Glomerular visceral epithelial cell (primary cell): ENCODE results near the gene PLEKHA7.
"Not testable (repeated sequence)": the region's sequence is repeated elsewhere in the genome, so short reads cannot be mapped to it uniquely, and the experiment has no call there.

ENCODE experiments used
- DNase-seq: peaks from one replicate; pipeline ENCODE4 v3.0.0-alpha.2; 2016; ENCODE audit errors: extremely low spot score

The PLEKHA7 gene

GRCh38 chr11:16909359-16910035 is 104.7 kb downstream of the PLEKHA7 start:
- DNase-seq, result no peak

GRCh38 chr11:16905375-16905774 is 108.8 kb downstream of the PLEKHA7 start:
- no peak for DNase-seq

- DNase-seq, result not testable (repeated sequence)
Measured at GRCh38 chr11:16904761-16905160, 109.5 kb downstream of the PLEKHA7 start.

GRCh38 chr11:16902781-16903378 is 111.3 kb downstream of the PLEKHA7 start:
- no peak for DNase-seq

GRCh38 chr11:16902182-16902581 is 112.0 kb downstream of the PLEKHA7 start:
- DNase-seq, result no peak

- DNase-seq, result no peak
Measured at GRCh38 chr11:16900491-16900890, 113.7 kb downstream of the PLEKHA7 start.

GRCh38 chr11:16899708-16900303 is 114.4 kb downstream of the PLEKHA7 start:
- no peak for DNase-seq

GRCh38 chr11:16898274-16898985 is 115.8 kb downstream of the PLEKHA7 start:
- no peak for DNase-seq

GRCh38 chr11:16897470-16898061 is 116.6 kb downstream of the PLEKHA7 start:
- DNase-seq, result no peak

- no peak for DNase-seq
Measured at GRCh38 chr11:16896729-16897469, 117.3 kb downstream of the PLEKHA7 start.

- peak; percentile 67 for DNase-seq
Measured at GRCh38 chr11:16895306-16895705, 118.9 kb downstream of the PLEKHA7 start.

- DNase-seq, result no peak
Measured at GRCh38 chr11:16893456-16894066, 120.7 kb downstream of the PLEKHA7 start.

GRCh38 chr11:16891964-16892363 is 122.2 kb downstream of the PLEKHA7 start:
- peak; percentile 47 for DNase-seq

- DNase-seq, result no peak
Measured at GRCh38 chr11:16891165-16891564, 123.0 kb downstream of the PLEKHA7 start.

- no peak for DNase-seq
Measured at GRCh38 chr11:16890442-16890841, 123.8 kb downstream of the PLEKHA7 start.

GRCh38 chr11:16889905-16890304 is 124.3 kb downstream of the PLEKHA7 start:
- DNase-seq, result no peak

GRCh38 chr11:16889010-16889409 is 125.2 kb downstream of the PLEKHA7 start:
- not testable (repeated sequence) for DNase-seq

- not testable (repeated sequence) for DNase-seq
Measured at GRCh38 chr11:16887887-16888286, 126.3 kb downstream of the PLEKHA7 start.

- DNase-seq, result no peak
Measured at GRCh38 chr11:16883174-16883573, 131.0 kb downstream of the PLEKHA7 start.

- no peak for DNase-seq
Measured at GRCh38 chr11:16881766-16882165, 132.4 kb downstream of the PLEKHA7 start.
